ENCODE data around the gene TCF7L1. TPM values are rescaled to one million over a fixed set of nuclear protein-coding genes. Genes with fewer than 3 reads are reported as not detected.
"Not testable (repeated sequence)": the region's sequence is repeated elsewhere in the genome, so short reads cannot be mapped to it uniquely, and the experiment has no call there.

TCF7L1 gene
- polyA plus RNA-seq, 3 donors: 39.7 to 44.7 (median 42.9) TPM

DNA sequence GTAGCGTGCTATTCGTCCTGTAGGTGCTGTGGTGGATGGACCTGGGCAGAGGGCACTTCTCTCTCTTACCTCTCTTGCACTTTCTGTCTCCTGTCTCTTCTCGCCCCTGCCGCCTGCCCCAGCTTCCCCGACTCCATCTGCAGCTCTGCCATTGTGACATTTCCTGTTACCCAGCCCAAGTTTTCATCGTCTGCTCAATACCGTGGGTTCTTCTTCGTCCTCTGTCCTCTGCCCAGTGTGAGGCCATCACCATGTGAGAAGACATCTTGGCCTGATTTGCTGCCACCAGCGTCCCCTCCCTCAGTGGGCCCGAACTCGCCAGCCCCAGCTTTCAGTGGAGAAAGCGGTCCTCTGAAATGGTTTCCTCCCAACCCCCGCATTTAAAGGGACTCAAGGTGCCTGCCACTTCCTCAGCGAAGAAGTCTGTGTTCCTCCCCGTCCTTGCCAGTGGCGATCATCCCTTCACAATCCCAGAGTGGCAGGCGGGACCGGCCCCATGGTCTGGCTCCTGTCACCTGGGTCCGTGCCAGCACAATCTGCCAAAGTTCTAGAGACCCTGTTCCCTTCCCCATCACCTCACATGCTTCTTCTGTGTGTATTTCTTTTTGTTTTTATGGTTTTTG, 176.6 kb downstream of the TCF7L1 start:
- no peak for DNase-seq (ENCODE audit: low read depth in 3 of 3, low spot score in 2 of 3)

DNA sequence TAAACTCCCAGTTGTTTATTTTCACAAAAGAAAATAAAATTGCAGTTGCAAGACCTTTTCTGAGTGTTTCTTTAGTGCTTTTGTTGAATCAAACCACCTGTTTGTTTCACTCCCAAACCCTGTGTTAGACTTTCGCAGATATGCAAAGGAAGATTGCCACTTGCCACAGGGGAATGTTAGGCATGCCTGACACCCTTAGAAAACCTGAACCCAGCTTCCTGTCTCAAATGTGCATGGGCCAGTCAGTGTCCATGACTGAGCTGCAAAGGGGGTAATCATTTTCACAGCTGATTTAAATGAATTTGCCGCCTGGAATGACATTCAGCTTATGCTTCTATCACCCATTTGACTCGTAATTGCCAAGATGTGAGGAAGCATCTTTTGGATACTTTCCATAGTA, 177.1 kb downstream of the TCF7L1 start:
- no peak for DNase-seq (ENCODE audit: low read depth in 3 of 3, low spot score in 2 of 3)

DNA sequence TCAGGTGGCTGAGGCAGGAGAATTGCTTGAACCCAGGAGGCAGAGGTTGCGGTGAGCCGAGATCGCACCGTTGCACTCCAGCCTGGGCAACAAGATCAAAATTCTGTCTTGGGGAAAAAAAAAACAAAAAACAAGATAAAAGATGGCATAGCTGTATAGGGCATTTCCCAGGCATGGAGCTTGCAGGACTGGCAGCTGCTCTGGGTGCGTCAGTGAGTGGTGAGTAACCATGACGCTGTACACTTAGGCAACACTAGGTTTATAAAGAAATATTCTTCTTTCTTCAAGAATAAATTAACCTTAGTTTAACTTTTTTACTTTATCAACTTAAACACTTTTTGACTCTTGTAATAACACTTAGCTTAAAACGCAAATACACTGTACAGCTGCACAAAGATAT, 179.2 kb downstream of the TCF7L1 start:
- no peak for DNase-seq (ENCODE audit: low read depth in 3 of 3, low spot score in 2 of 3)

DNA sequence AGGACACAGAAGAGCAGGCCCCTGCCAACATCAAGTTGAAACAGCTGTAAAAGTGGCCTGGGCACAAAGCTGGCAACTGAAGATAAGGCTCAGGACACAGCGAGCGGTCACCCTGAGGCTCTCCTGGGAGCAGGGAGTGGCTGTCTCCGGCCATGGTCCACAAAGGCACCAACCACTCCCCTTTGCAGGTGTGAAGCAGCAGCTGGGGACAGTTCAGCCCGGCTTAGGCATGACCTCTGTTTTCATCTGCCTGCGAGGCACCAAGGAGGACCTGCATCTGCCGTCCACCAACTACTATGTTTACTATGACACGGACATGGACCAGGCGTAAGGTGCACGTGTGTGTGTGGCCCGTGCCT, 181.7 kb downstream of the TCF7L1 start:
- no peak for DNase-seq (ENCODE audit: low read depth in 3 of 3, low spot score in 2 of 3)

DNA sequence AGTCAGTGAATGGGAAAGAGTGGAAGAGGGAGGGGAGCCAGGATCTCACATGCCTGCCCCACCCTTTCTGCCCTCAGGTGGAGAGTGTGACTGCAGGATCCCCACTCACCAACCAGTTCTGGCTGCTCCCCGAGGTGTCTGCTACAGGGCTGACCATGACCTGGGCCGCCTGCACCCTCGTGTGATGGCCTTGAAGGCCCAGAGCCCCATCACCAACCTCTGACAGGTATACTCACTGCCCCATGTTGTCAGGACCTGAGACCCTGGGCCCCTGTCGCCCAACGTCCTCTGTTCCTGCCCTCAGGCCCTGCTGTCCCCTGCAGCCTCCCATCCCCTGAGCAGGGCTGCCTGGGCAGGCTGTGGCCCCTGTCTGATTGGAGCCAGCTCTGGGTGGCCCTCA, 182.7 kb downstream of the TCF7L1 start:
- DNase-seq (ENCODE audit: low read depth in 3 of 3, low spot score in 2 of 3): not testable (repeated sequence)

DNA sequence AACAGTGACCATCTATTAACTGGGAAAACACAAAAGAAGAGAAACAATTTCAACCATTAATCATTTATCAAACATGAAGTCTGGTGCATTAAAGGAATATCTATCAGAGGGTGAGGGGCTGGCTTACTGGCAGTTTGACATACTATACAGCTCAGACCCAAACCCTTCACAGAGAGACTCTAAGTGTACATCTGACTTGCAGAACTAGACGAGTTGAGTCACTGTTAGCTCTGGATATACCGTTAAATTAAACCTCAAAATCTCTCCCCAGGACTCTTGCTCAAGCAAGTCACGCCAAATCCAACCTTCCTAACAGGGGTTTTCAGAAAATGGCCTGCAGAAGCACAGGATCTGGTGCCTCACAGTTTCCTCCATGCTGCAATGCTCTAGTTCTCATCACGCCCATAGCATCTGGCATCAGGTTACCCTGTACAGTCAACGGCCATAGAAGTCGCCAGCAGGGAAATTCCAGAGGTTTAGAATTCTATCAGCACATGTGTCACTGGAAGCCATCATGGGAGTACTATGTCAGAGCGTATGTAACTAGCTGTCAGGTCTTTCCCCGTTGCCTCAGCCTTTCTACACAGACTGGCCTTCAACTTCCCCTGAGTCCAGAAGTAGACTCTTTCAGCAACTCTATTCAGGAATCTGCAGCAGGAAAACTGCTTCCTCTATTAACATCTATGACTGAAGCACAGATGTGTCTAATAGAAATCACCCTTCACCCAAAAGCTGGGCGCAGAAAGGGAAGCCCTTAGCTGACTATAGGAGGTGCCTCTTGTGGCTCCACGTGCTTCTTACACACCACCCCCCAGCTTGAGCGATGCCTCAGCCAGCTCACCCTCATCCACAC, 185.3 kb downstream of the TCF7L1 start:
- DNase-seq (ENCODE audit: low read depth in 3 of 3, low spot score in 2 of 3): no peak

DNA sequence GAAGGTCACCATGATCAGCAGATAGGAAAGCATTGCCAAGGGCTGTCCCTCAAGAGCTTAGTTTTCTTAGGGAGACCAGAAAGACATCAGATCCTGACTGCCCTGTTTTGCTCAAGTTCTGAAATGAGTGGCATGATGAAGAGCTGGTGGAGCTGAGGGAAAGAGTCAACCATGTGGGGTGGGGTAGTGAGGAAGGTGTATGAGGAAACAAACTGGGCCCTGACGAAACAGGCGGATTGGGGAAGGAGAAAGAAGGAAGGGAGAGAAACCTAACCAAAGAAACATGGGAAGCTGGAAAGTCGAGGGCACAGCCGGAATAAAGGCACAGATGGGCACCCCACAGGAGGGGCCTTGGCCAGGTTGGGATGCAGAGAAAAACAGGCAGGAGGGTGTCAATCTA, 186.6 kb downstream of the TCF7L1 start:
- no peak for DNase-seq (ENCODE audit: low read depth in 3 of 3, low spot score in 2 of 3)

DNA sequence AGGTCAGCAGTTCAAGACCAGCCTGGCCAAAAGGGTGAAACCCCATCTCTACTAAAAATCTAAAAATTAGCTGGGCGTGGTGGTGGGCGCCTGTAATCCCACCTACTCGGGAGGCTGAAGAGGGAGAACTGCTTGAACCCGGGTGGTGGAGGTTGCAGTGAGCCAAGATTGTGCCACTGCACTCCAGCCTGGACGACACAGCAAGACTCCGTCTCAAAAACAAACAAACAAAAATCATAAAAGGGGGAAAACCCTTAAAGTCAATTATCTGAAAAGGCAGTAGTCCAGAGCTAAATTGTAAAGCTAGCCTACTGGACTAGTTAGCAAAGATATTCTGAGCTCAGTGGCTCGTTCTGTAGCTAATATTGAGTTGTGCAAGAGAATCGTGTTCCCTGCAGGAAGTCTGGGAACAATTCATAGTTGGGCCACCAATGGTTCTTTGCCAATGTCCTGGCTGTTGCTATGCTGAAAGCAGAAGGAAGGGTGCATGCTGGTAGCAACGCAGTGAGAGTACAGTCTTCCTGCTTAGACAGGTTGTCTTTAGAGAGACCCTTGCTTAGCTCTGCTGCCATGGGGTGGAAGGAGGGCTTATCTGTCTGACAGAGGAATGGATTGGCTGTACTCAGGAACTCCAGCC, 190.3 kb downstream of the TCF7L1 start:
- DNase-seq (ENCODE audit: low read depth in 3 of 3, low spot score in 2 of 3): no peak

DNA sequence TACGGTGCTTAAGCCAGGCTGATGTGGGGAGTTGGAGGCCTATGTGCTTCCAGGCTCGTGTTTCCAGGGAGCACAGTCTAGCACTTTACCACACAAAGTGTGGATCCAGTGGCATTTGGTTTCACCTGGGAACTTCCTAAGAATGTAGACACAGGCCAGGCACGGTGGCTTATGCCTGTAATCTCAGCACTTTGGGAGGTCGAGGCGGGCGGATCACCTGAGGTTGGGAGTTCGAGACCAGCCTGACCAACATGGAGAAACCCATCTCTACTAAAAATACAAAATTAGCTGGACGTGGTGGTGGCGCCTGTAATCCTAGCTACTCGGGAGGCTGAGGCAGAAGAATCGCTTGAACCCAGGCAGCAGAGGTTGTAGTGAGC, 190.8 kb downstream of the TCF7L1 start:
- DNase-seq (ENCODE audit: low read depth in 3 of 3, low spot score in 2 of 3): not testable (repeated sequence)

DNA sequence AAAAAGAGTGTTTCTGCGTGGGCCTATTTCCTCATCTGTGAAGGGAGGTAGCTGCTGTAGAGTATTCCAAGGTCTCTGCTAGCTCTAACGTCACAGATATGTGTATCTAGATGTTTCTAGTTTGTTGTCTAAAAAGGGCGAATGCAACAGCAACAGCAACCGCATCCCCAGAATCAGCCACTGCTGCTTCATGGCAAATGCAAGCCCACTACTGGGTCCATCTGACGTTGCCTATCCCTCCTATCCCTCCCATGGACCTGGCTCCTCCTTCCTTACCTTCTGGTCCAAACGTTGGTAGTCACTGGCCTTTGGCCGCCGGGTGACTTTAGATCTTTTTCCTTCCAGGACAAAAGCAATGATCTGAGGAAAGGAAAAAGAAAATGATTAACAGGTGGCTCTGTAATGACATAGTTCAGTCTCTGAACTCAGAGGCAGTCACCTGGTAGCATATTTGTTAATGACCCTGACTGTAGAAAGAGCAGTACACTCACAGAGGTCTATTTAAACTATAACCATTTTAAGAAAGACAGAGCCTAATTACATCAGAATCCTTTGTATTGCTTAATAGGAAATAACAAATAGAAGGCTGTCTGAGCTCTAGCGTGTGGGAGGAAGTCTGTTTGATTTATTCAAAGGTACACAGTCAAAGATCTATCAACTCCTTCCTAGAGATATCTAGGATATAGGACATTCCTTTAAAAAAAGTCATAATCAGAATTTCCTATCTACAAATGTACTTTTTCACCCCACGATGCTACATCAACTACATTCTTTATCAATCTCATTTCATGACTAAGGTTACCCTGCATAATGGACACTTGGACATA, 191.7 kb downstream of the TCF7L1 start:
- DNase-seq (ENCODE audit: low read depth in 3 of 3, low spot score in 2 of 3): no peak

DNA sequence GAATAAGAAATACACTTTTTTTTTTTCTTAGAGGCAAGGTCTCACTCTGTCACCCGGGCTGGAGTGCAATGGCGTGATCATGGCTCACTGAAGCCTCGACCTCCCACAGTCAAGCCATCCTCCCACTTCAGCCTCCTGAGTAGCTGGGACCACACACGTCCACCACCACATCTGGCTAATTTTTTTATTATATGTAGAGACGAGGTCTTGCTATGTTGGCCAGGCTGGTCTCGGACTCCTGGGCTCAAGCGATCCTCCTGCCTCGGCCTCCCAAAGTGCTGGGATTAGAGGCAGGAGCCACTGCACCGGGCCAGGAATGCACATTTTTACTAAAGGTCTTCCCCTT, 192.2 kb downstream of the TCF7L1 start:
- no peak for DNase-seq (ENCODE audit: low read depth in 3 of 3, low spot score in 2 of 3)

DNA sequence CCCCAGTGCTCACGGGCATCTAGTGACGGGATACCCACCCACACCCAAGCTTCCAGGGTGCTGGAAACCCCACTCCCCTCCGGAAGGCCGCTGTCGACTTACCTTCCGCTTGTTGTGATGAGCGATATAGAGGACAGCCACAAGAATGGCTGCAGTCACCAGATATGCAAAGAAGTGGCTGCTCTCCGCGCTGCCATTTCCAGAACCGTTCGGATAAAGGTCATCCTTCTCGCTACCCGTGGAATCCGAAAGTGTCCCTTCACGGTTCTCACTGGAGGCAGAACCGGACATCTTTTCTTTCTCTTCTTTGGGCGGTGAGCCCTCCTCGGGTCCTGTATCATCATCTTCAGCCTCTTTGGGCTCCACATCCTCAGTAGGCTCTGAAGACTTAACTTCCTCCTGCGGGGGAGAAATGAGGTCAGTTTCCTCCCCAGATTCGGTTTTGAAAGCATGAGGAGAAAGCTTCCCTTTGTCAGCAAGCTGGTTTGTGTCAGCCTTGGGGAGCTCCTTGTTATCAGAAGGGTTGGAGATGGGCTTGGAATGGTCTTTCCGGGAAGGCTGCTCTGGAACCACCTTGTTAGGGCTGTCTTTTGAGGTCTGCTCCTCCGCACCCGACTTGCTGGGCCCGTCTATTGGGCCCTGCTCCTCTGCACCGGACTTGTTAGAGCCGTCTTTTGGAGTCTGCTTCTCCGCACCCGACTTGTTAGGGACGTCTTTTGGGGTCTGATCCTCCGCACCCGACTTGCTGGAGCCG, 193.4 kb downstream of the TCF7L1 start:
- DNase-seq (ENCODE audit: low read depth in 3 of 3, low spot score in 2 of 3): no peak

DNA sequence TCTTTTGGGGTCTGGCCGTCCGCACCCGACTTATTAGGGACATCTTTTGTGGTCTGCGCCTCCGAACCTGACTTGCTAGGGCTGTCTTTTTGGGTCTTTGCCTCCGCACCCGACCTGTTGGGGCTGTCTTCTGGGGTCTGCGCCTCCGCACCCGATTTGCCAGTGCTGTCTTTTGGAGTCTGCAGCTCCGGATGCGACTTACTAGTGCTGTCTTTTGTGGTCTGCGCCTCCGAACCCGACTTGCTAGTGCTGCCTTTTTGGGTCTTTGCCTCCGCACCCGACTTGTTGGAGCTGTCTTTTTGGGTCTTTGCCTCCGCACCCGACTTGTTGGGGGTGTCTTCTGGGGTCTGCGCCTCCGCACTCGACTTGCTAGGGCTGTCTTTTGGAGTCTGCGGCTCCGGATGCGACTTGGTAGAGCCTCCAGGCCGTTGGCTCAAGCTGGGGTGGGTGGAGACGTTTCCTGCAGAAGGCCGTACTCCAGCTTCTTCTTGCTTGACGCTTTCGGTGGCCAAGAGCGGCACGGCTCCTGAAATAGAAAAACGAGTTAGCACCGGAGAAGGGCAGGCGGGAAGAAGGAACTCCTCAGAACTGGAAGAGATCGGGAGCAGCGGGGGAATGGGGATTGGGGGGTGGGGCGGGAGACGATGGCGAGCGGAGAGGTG, 194.1 kb downstream of the TCF7L1 start:
- DNase-seq (ENCODE audit: low read depth in 3 of 3, low spot score in 2 of 3): no peak

DNA sequence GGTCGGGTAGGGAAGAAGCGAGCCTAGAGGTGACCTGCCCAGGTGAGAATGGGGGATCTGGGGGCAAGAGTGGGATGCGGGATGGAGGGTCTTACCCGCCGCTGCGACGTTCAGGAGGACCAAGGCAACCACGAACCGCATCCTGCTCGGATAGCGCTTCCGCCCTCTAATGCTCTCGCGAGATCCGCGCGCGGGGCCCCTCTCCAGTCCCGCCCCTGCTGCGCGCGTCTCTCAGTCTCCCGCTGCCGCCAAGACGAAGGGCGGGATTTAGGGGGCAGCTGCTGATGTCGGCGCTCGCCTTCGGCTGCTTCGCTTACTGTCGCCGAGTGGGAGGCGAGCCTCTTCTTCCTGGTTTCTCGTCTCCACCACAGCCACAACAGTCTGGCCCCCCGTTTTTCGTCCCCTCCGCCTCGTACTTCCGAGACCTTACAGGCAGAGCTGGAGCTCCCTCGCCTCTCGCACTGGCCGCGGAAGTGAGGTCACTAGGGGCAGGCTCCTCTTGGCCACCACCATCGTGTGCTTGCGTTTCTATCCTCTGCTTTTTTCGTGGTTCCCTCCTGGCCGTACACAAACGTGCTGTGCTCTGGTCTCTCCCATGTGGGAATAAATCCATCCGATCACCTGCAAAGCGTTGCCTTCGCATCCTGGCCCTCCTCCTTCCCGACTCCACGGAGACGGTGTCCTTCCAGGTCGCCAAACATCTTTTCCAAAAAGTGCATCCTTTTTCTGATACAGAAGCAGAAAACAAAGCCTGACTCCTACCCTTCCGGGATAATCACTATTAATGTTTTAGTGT, 194.8 kb downstream of the TCF7L1 start, which contains the start of gene TGOLN2:
Gene TGOLN2 (minus strand): TSS at position 168 of the 796 bp plus-strand sequence. CDS start 27 bp downstream, at position 141.
- DNase-seq (ENCODE audit: low read depth in 3 of 3, low spot score in 2 of 3): peak; percentile 80 to 88 (median 82)

DNA sequence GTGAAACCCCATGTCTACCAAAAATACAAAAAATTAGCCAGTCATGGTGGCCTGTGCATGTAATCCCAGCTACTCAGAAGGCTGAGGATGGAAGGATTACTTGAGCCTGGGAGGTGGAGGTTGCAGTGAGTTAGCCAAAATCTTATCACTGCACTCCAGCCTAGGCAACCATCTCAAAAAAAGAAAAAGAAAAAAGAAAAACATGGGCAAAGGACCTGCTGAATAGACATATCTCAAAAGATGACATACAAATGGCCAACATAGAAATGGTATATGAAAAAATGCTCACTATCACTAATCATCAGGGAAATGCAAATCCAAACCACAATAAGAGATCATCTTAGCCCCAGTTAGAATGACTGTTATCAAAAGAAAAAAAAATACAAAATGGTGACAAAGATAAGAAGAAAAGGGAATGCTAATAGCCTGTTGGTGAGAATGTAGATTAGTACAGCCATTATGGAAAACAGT, 196.0 kb downstream of the TCF7L1 start:
- DNase-seq (ENCODE audit: low read depth in 3 of 3, low spot score in 2 of 3): no peak

DNA sequence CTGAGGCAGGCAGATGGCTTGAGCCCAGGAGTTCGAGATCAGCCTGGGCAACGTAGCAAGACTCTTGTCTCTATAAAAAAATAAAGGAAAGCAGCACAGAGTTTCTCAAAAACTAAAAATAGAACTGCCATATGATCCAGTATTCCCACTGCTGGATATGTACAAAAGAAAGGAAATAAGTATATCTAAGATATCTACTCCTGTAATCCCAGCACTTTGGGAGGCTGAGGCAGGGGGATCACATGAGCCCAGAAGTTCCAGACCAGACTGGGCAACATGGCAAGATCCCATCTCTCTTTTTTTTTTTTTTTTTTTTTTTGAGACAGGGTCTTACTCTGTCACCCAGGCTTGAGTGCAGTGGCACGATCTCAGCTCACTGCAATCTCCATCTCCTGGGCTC, 196.5 kb downstream of the TCF7L1 start:
- DNase-seq (ENCODE audit: low read depth in 3 of 3, low spot score in 2 of 3): not testable (repeated sequence)

DNA sequence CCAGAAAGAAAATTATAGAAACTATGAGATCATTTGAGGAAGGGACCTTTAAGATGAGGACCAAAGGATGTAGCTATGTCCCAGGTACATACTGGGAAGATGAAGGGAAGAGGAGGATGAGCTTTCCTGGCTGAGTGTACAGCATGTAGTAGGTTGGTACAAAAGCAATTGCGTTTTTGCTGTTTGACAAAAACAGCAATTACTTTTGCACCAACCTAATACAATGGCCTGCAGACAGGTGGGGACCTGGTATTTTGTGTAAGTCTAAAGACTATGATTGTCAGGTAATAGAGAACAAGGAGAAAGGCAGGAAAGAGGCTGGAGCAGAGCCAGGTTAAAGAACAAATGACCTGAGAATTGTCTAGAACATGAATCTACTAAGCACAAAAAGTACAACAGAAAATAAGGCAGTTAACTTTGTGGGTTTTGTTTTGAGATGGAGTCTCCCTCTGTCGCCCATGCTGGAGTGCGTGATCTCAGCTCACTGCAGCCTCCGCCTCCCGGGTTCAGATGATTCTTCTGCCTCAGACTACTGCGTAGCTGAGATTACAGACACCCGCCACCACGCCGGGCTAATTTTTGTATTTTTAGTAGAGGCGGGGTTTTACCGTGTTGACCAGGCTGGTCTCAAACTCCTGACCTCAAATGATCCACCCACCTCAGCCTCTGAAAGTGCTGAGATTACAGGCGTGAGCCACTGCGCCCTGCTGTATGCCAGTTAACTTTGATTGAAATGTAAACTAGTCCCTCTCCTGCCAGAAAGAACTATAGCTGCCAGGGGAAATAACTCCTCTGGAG, 197.8 kb downstream of the TCF7L1 start:
- DNase-seq (ENCODE audit: low read depth in 3 of 3, low spot score in 2 of 3): no peak

DNA sequence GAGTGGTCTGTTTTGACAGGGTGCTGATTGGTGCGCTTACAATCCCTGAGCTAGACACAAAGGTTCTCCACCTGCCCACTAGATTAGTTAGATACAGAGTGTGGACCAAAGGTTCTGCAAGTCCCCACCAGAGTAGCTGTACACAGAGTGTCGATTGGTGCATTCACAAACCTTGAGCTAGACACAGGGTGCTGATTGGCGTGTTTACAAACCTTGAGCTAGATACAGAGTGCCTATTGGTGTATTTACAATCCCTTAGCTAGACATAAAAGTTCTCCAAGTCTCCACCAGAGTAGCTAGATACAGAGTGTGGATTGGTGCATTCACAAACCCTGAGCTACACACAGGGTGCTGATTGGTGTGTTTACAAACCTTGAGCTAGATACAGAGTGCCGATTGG, 200.7 kb downstream of the TCF7L1 start:
- DNase-seq (ENCODE audit: low read depth in 3 of 3, low spot score in 2 of 3): not testable (repeated sequence)
